HG03571 (cell line): Measurements from ENCODE around the gene OSCP1.

Experiments
- ATAC-seq: cut with Tn5 transposase; IDR thresholded peaks from one replicate; pipeline ENCODE4 v1.9.1; 2021; ENCODE audit not compliant: unreplicated experiment

The OSCP1 gene

GRCh38 chr1:36411674-36412648 lies 38.3 kb downstream of the OSCP1 start:
- ATAC-seq, result no peak

DNA sequence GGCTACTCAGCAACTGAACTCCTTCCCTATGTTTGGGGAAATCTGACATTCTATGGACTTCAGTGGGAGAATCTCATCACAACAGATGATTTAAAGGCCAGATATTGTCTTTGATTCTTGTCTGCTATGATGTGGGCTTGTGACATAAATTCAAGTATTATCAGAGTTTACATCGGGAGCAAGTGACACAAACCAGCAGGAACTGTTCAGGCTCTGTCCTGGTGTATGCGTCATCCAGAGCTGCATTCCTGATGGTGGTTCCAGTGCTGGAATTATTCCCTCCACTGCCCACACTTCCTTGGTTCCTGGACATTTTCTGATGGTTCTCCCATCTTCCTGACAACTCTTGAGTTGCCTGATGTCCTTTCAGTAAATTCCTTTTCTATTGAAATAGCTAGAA lies 41.8 kb downstream of the OSCP1 start:
- ATAC-seq, result no peak

DNA sequence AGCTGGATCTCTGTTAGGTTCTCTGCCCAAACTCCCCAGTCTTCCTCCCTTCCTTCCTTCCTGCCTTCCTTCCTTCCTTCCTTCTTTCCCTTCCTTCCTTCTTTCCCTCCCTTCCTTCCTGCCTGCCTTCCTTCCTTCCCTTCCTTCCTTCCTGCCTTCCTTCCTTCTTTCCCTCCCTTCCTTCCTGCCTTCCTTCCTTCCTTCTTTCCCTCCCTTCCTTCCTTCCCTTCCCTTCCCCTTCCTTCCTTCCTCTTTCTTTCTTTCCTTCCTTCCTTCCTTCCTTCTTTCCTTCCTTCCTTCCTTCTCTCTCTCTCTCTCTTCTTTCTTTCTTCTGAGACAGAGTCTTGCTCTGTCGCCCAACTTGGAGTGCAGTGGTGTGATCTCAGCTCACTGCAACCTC lies 43.8 kb downstream of the OSCP1 start:
- ATAC-seq, result no peak

GRCh38 chr1:36402504-36402890 lies 47.8 kb downstream of the OSCP1 start:
- no peak for ATAC-seq

GRCh38 chr1:36401602-36402503 lies 48.4 kb downstream of the OSCP1 start:
- no peak for ATAC-seq

- ATAC-seq, result peak; percentile 77
Measured at GRCh38 chr1:36400825-36401601, 49.2 kb downstream of the OSCP1 start.

- no peak for ATAC-seq
Measured at GRCh38 chr1:36400514-36400824, 49.8 kb downstream of the OSCP1 start.

GRCh38 chr1:36398370-36398977 lies 51.8 kb downstream of the OSCP1 start:
- ATAC-seq, result no peak

GRCh38 chr1:36397378-36398230 lies 52.6 kb downstream of the OSCP1 start, which contains the start of gene LSM10:
Gene LSM10, minus strand, starts transcription at chr1:36397908. Its CDS starts 3,779 bp downstream, at chr1:36394129.
- ATAC-seq, result peak; percentile 41

DNA sequence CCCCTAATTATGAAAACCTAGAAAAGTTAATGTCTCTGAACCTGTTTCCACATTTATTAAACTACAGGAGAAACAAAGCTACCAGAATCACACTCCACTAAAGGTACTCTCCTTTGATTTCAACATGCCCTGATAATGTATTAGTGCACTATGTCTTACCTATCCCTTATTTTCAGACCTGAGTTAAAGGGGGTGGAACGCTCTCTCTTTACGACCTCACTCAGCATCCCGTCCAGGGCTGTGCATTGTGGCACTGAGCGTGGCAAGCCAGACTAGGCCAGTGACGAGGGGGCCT lies 53.2 kb downstream of the OSCP1 start:
- ATAC-seq, result peak; percentile 24

DNA sequence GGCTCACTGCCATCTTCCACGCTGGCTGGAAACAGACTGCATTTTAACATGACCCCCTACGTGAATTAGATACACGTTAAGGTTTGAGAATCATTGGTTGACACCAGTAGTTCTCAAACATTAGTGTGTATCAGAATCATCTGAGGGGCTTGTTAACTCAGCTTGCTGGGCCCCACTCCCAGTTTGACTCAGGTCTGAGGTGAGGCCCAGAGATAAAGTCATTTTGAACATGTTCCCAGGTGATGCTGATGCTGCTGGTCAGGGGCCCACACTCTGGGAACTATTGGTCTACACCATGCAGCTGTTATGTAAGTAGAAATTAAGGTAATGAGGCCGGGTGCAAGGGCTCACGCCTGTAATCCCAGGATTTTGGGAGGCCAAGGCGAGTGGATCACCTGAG lies 53.9 kb downstream of the OSCP1 start:
- no peak for ATAC-seq

- no peak for ATAC-seq
Measured at GRCh38 chr1:36393686-36394085, 56.6 kb downstream of the OSCP1 start.

GRCh38 chr1:36392836-36393235 lies 57.4 kb downstream of the OSCP1 start:
- no peak for ATAC-seq

GRCh38 chr1:36391271-36391670 lies 59.0 kb downstream of the OSCP1 start:
- ATAC-seq, result no peak

DNA sequence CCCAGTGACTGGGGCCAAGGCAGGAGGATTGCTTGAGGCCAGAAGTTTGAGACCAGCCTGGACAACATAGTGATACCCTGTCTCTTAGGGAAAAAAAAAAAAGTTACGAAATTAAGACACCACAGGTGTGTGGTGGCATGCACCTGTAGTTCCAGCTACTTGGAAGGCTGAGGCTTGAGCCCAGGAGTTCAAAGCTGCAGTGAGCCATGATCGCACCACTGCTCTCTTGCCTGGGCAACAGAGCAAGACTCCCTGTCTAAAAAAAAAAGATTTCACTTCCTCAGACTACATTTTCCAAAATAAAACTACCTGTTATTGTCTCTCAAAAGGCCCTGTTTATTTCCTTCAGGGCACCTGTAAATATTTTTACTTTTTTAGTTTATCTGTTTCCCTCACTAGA lies 59.8 kb downstream of the OSCP1 start:
- ATAC-seq, result no peak

DNA sequence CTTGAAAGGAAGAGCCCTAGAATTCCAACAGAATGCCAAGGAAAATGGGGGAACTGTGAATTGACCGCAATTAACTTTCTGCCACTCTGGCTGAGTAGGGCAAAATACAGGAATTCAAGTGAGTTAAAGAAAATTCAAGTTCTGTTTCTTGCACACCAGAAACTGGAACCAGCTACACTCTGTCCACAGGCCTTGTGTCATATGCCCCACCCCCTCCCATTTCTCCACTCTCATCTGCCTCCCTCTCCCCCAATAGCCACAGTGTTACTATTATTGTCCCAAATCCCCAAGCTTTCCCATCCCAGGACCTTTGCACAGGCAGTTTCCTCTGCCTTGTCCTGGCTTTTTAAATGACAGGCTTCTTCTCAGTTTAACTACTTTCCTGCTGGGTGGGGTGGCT lies 60.3 kb downstream of the OSCP1 start:
- ATAC-seq, result no peak

GRCh38 chr1:36389261-36389660 lies 61.0 kb downstream of the OSCP1 start:
- ATAC-seq, result no peak

DNA sequence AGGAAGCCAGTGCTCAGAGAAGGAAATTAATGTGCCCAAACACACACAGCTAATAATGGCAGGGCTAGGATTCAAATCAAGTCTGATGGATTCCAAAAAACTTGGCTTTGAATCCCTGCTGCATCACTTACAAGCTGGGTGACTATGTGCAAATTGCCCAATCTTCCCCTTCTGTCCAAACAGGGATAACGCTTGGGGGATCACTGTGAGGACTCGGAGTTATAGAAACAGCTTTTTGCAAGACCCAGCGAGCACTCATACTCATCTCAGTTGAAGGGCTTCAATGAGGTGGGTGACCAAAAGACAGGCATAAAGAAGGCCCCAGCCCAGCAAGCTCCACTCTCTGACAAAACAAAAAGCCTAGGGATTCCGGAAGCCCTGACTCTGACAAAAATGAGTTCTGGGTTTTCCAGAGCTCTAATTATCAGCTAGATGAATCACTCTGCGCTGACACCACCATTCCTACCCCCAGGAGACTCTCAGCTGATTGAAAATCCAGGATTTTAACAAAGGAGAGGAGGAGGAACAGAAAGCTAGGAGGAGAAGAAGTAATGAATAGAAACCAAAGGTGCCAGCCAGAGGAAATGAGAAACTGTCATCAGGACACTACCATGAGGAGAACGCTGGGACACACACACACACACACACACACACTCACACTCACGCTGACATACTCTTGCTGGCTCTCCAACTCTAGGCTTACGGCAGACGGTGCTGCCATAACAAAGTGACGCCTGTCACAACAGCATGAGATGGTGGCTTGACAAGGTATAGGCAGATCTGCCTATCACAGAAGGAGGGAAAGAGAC lies 62.9 kb downstream of the OSCP1 start:
- ATAC-seq, result no peak
